ENCODE results near the gene SLC38A4.

The SLC38A4 gene

GRCh38 chr12:46811185-46811584 is 14.6 kb downstream of the SLC38A4 start:
- no peak for TF ChIP-seq CTCF (IDR thresholded peaks at IDR 0.05; ENCODE audit: extremely low read depth, missing control alignments)
- no peak for DNase-seq (ENCODE audit: low spot score)

- DNase-seq (ENCODE audit: low spot score) = no peak
Measured at GRCh38 chr12:46808955-46809697, 16.7 kb downstream of the SLC38A4 start.

GRCh38 chr12:46808317-46808716 is 17.5 kb downstream of the SLC38A4 start:
- DNase-seq (ENCODE audit: low spot score) = no peak
- TF ChIP-seq CTCF (IDR thresholded peaks at IDR 0.05; ENCODE audit: extremely low read depth, missing control alignments) = no peak

More at GRCh38 chr12:46808955-46809697, 16.7 kb downstream of the SLC38A4 start:
- TF ChIP-seq CTCF (IDR thresholded peaks at IDR 0.05; ENCODE audit: extremely low read depth, missing control alignments) = no peak

- TF ChIP-seq CTCF (IDR thresholded peaks at IDR 0.05; ENCODE audit: extremely low read depth, missing control alignments) = no peak
- DNase-seq (ENCODE audit: low spot score) = no peak
Measured at GRCh38 chr12:46804054-46804453, 21.7 kb downstream of the SLC38A4 start.

GRCh38 chr12:46803517-46803916 is 22.3 kb downstream of the SLC38A4 start:
- no peak for DNase-seq (ENCODE audit: low spot score)
- no peak for TF ChIP-seq CTCF (IDR thresholded peaks at IDR 0.05; ENCODE audit: extremely low read depth, missing control alignments)

GRCh38 chr12:46801293-46801692 is 24.5 kb downstream of the SLC38A4 start:
- DNase-seq (ENCODE audit: low spot score) = no peak
- no peak for TF ChIP-seq CTCF (IDR thresholded peaks at IDR 0.05; ENCODE audit: extremely low read depth, missing control alignments)

GRCh38 chr12:46800160-46800559 is 25.6 kb downstream of the SLC38A4 start:
- no peak for TF ChIP-seq CTCF (IDR thresholded peaks at IDR 0.05; ENCODE audit: extremely low read depth, missing control alignments)
- no peak for DNase-seq (ENCODE audit: low spot score)
